GM19328 (cell line): ENCODE data around the gene IL10.
A peak's percentile ranks its signal among the peaks of the same experiment; 100 is the strongest.
"Not testable (repeated sequence)": the region's sequence is repeated elsewhere in the genome, so short reads cannot be mapped to it uniquely, and the experiment has no call there.

Experiments used
- ATAC-seq: cut with Tn5 transposase; IDR thresholded peaks from one replicate; pipeline ENCODE4 v1.9.1; 2021; ENCODE audit warnings: mild to moderate bottlenecking, moderate library complexity; ENCODE audit not compliant: unreplicated experiment

Gene IL10

GRCh38 chr1:206794294-206794908 lies 22.1 kb upstream of the IL10 start:
- no peak for ATAC-seq

GRCh38 chr1:206793620-206794019 lies 21.3 kb upstream of the IL10 start:
- ATAC-seq: no peak

GRCh38 chr1:206792939-206793607 lies 20.8 kb upstream of the IL10 start:
- no peak for ATAC-seq

GRCh38 chr1:206790502-206791250 lies 18.4 kb upstream of the IL10 start:
- ATAC-seq: no peak

GRCh38 chr1:206788487-206789050 lies 16.3 kb upstream of the IL10 start:
- no peak for ATAC-seq

GRCh38 chr1:206787891-206788290 lies 15.6 kb upstream of the IL10 start:
- no peak for ATAC-seq

GRCh38 chr1:206786212-206786886 lies 14.1 kb upstream of the IL10 start:
- ATAC-seq: no peak

GRCh38 chr1:206785182-206785765 lies 13.0 kb upstream of the IL10 start:
- ATAC-seq: no peak

GRCh38 chr1:206784471-206784903 lies 12.2 kb upstream of the IL10 start:
- ATAC-seq: peak; percentile 69

GRCh38 chr1:206783506-206783905 lies 11.2 kb upstream of the IL10 start:
- ATAC-seq: no peak

- ATAC-seq: peak; percentile 54
Observed at GRCh38 chr1:206782448-206782847, 10.2 kb upstream of the IL10 start.

GRCh38 chr1:206779638-206780037 lies 7.3 kb upstream of the IL10 start:
- ATAC-seq: no peak

GRCh38 chr1:206778911-206779310 lies 6.6 kb upstream of the IL10 start:
- ATAC-seq: not testable (repeated sequence)

GRCh38 chr1:206778031-206778430 lies 5.7 kb upstream of the IL10 start:
- ATAC-seq: no peak

GRCh38 chr1:206776229-206776628 lies 3.9 kb upstream of the IL10 start:
- no peak for ATAC-seq

- no peak for ATAC-seq
Observed at GRCh38 chr1:206774093-206774492, 1.8 kb upstream of the IL10 start.

GRCh38 chr1:206771338-206771692 lies 979 bp downstream of the IL10 start:
- ATAC-seq: no peak

GRCh38 chr1:206770531-206771337 lies 1.6 kb downstream of the IL10 start, which contains the start of gene IL19:
Gene IL19, plus strand, starts transcription at chr1:206770773. Its CDS starts 65,890 bp downstream, at chr1:206836663.
- ATAC-seq: no peak

GRCh38 chr1:206769304-206769731 lies 3.0 kb downstream of the IL10 start:
- peak; percentile 75 for ATAC-seq
